ENCODE results near the gene TNRC18.

- TF ChIP-seq CTCF (IDR thresholded peaks at IDR 0.05; ENCODE audit: low read length): no peak
- TF ChIP-seq EZH2 (IDR thresholded peaks at IDR 0.05; ENCODE audit: borderline replicate concordance, low read length): no peak
Measured at GRCh38 chr7:5384618-5385017, 39.0 kb downstream of the TNRC18 start.
